ENCODE data around the gene EZH1. TPM values are rescaled to one million over a fixed set of nuclear protein-coding genes. Genes with fewer than 3 reads are reported as not detected.

EZH1 gene
- total RNA-seq, 1 experiment from 2014 or later, result 22.8 TPM

- H4K20me1 ChIP-seq (ENCODE audit: insufficient read depth), result no peaks in the 10 kb centered on the region
- H2AFZ ChIP-seq, result no peak overlapping the region
- intact Hi-C loops (cut with micrococcal nuclease; ENCODE audit: unreplicated experiment), result no loop called here
- BruUV-seq (replicated peaks), result no TSS peak
- peaks cover 6% of the 10 kb centered on the region; the same call in 1 of the 2 replicates for H3K36me3 ChIP-seq (ENCODE audit: low read depth)
- H3K27ac ChIP-seq, result peak overlapping the region; percentile 62
- H3F3A ChIP-seq (ENCODE audit: insufficient read depth, low read depth), result peaks cover 11% of the 10 kb centered on the region
- H3K4me1 ChIP-seq (replicated peaks; ENCODE audit: insufficient read depth), result peaks cover 30% of the 10 kb centered on the region
- peak overlapping the region; percentile 62 for H3K4me2 ChIP-seq
- TF ChIP-seq EZH2 (IDR thresholded peaks at IDR 0.05; ENCODE audit: low read depth) (no peak), CTCF (conservative IDR thresholded peaks at IDR 0.05) (no peak)
- POLR2A ChIA-PET (ENCODE audit: unreplicated experiment), result interaction anchor here (0.6 kb wide), 1 partner anchor 116 kb away, joined by 3 read pairs; no protein-coding TSS in a partner anchor
- H3K9me3 ChIP-seq (ENCODE audit: insufficient read depth, low read depth), result no peaks in the 10 kb centered on the region
- H3K4me3 ChIP-seq, result no peak overlapping the region
- no peaks in the 10 kb centered on the region for H3K79me2 ChIP-seq (ENCODE audit: low read depth)
- DNase-seq, result no peak
- H3K27me3 ChIP-seq (ENCODE audit: insufficient read depth, low read depth), result no peaks in the 10 kb centered on the region
- CTCF ChIA-PET, result interaction anchor here (1.1 kb wide), 1 partner anchor 20 kb away, joined by 6 read pairs; no protein-coding TSS in a partner anchor
- no peaks in the 10 kb centered on the region for H3K9me2 ChIP-seq (ENCODE audit: insufficient read depth)
Measured at GRCh38 chr17:42783791-42784138, 38.9 kb upstream of the EZH1 start.

- Histone ChIP-seq H2AFZ (no peak overlapping the region), H3K9me2 (ENCODE audit: insufficient read depth) (no peaks in the 10 kb centered on the region), H3K4me2 (peak overlapping the region; percentile 62), H3K4me3 (no peak overlapping the region), H3F3A (ENCODE audit: insufficient read depth, low read depth) (peaks cover 15% of the 10 kb centered on the region), H3K36me3 (ENCODE audit: low read depth) (peaks cover 6% of the 10 kb centered on the region; the same call in 1 of the 2 replicates), H3K9me3 (ENCODE audit: insufficient read depth, low read depth) (no peaks in the 10 kb centered on the region), H4K20me1 (ENCODE audit: insufficient read depth) (no peaks in the 10 kb centered on the region), H3K4me1 (replicated peaks; ENCODE audit: insufficient read depth) (peaks cover 30% of the 10 kb centered on the region), H3K27ac (peak overlapping the region; percentile 76), H3K79me2 (ENCODE audit: low read depth) (no peaks in the 10 kb centered on the region), H3K27me3 (ENCODE audit: insufficient read depth, low read depth) (no peaks in the 10 kb centered on the region)
- peak; percentile 53 to 91 for DNase-seq
- TF ChIP-seq EZH2 (IDR thresholded peaks at IDR 0.05; ENCODE audit: low read depth), result no peak
- no peak for TF ChIP-seq CTCF (conservative IDR thresholded peaks at IDR 0.05)
- intact Hi-C loops (cut with micrococcal nuclease; ENCODE audit: unreplicated experiment), result no loop called here
- ChIA-PET CTCF (interaction anchor here (1.1 kb wide), 1 partner anchor 19 kb away, joined by 6 read pairs; no protein-coding TSS in a partner anchor), POLR2A (ENCODE audit: unreplicated experiment) (interaction anchor here (0.6 kb wide), 1 partner anchor 115 kb away, joined by 3 read pairs; no protein-coding TSS in a partner anchor)
- no TSS peak for BruUV-seq (replicated peaks)
Measured at GRCh38 chr17:42783062-42783790, 38.4 kb upstream of the EZH1 start.

GRCh38 chr17:42782166-42783061, 37.6 kb upstream of the EZH1 start:
- H3F3A ChIP-seq (ENCODE audit: insufficient read depth, low read depth), result peaks cover 18% of the 10 kb centered on the region
- H3K4me1 ChIP-seq (replicated peaks; ENCODE audit: insufficient read depth), result peaks cover 30% of the 10 kb centered on the region
- peaks cover 6% of the 10 kb centered on the region; the same call in 1 of the 2 replicates for H3K36me3 ChIP-seq (ENCODE audit: low read depth)
- H3K27me3 ChIP-seq (ENCODE audit: insufficient read depth, low read depth), result no peaks in the 10 kb centered on the region
- no peaks in the 10 kb centered on the region for H4K20me1 ChIP-seq (ENCODE audit: insufficient read depth)
- no peaks in the 10 kb centered on the region for H3K9me2 ChIP-seq (ENCODE audit: insufficient read depth)
- BruUV-seq (replicated peaks), result no TSS peak
- peak overlapping the region; percentile 62 for H3K4me2 ChIP-seq
- H2AFZ ChIP-seq, result no peak overlapping the region
- H3K27ac ChIP-seq, result peak overlapping the region; percentile 76
- no peak for DNase-seq
- no peak for TF ChIP-seq EZH2 (IDR thresholded peaks at IDR 0.05; ENCODE audit: low read depth)
- no peak for TF ChIP-seq CTCF (conservative IDR thresholded peaks at IDR 0.05)
- no peaks in the 10 kb centered on the region for H3K9me3 ChIP-seq (ENCODE audit: insufficient read depth, low read depth)
- intact Hi-C loops (cut with micrococcal nuclease; ENCODE audit: unreplicated experiment), result no loop called here
- no peak overlapping the region for H3K4me3 ChIP-seq
- H3K79me2 ChIP-seq (ENCODE audit: low read depth), result no peaks in the 10 kb centered on the region
- ChIA-PET POLR2A (ENCODE audit: unreplicated experiment) (interaction anchor here (0.6 kb wide), 1 partner anchor 27 kb away, joined by 3 read pairs; no protein-coding TSS in a partner anchor), CTCF (no interaction called here)

Measured in PC-9 (cell line).